GM10266 (cell line): ENCODE data around the gene TREML4.

Experiments
- DNase-seq: peaks from one replicate; pipeline ENCODE4 v3.0.0; 2012; ENCODE audit errors: extremely low spot score
- TF ChIP-seq, protein P1 (sequence below): IDR thresholded peaks from 2 replicates; pipeline ENCODE4 v1.5.1; 2012; ENCODE audit warnings: mild to moderate bottlenecking, low read depth; ENCODE audit not compliant: control insufficient read depth, insufficient read depth; ENCODE audit errors: missing control alignments

The TREML4 gene

GRCh38 chr6:41204156-41204555, 24.0 kb upstream of the TREML4 start:
- DNase-seq: no peak
- TF ChIP-seq, protein P1, sequence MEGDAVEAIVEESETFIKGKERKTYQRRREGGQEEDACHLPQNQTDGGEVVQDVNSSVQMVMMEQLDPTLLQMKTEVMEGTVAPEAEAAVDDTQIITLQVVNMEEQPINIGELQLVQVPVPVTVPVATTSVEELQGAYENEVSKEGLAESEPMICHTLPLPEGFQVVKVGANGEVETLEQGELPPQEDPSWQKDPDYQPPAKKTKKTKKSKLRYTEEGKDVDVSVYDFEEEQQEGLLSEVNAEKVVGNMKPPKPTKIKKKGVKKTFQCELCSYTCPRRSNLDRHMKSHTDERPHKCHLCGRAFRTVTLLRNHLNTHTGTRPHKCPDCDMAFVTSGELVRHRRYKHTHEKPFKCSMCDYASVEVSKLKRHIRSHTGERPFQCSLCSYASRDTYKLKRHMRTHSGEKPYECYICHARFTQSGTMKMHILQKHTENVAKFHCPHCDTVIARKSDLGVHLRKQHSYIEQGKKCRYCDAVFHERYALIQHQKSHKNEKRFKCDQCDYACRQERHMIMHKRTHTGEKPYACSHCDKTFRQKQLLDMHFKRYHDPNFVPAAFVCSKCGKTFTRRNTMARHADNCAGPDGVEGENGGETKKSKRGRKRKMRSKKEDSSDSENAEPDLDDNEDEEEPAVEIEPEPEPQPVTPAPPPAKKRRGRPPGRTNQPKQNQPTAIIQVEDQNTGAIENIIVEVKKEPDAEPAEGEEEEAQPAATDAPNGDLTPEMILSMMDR: no peak

- TF ChIP-seq, protein P1: no peak
- DNase-seq: no peak
These were observed 19.6 kb upstream of the TREML4 start for GRCh38 chr6:41208439-41209106.

DNA sequence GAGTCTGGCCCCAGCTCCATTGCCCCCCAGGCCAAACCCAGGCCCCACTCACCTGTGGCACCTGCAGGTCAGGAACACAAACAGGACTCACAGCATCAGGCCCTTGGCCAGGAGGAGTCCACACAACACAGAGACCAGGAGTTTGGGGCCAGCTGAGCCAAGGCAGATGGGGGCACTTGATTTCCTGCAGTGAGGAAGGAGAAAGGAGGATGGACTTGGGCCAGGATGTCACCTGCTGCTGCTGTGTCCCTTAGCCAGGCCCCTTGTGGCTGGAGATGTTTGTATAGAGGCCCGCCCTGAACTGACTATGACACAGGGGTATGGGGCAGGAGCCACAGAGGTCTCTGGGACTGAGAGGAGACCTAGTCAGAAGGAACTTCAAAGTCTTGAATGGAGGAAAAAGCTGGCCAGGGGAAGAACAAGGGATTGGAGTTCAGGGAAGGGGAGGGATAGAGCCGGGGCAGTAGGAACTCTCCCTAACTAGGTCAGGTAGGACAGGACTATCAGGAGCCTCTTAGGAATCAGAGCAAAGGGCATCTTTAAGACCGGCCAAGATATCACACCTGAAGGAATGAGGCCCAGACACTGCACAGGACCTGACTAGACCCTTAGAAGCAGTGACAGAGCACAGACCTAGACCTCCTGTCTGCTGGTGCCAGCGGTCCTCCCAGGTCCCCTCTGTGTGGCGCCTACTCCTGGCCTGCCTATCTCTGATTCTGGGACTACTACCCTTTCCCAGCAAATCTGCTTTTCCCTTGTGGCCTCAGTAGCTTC, 18.4 kb upstream of the TREML4 start:
- TF ChIP-seq, protein P1: no peak
- no peak for DNase-seq

- DNase-seq: no peak
- TF ChIP-seq, protein P1: no peak
These were observed 13.4 kb upstream of the TREML4 start for GRCh38 chr6:41214559-41215238.

DNA sequence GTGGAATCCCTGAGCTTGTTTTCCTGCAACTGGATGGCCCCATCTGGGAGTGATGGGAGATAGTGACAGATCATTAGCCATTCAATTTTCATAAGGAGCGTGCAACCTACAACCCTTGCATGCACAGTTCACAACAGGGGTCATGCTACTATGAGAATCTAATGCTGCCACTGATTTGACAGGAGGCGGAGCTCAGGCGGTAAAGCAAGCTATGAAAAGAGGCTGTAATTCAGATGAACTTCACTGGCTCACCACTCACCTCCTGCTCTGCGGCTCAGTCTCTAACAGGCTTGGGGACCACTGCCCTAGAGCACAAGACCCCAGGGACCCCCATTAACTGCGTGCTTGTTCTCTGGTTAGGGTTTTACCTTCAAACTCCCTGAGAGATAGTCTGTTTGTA, 12.4 kb upstream of the TREML4 start:
- TF ChIP-seq, protein P1: no peak
- DNase-seq: no peak

GRCh38 chr6:41216616-41217015, 11.5 kb upstream of the TREML4 start:
- DNase-seq: no peak
- TF ChIP-seq, protein P1: no peak
